IMR-90 (cell line): ENCODE measurements around the gene PAFAH1B1. TPM values are rescaled to one million over a fixed set of nuclear protein-coding genes. Genes with fewer than 3 reads are reported as not detected.

ENCODE experiments used
- ATAC-seq: fragments of 200-7000 bp; cut with Tn5 transposase; 2 replicates; pipeline ENCODE4 v1.9.1; 2020; ENCODE audit warnings: low read depth, mild to moderate bottlenecking, moderate library complexity
- BruUV-seq: library from RNA; stranded (reverse); fragments of 400-500 nt; replicated peaks from 2 replicates; lab custom pipeline; 2021; lab: Mats Ljungman, UMichigan
- CTCF ChIA-PET: fragments of 300-600 bp; formaldehyde crosslinking; extraction: SDS; loops from one replicate; lab custom pipeline; 2021; ENCODE audit warnings: antibody characterized with exemption; lab: Yijun Ruan, JAX
- POLR2A ChIA-PET: fragments of 300-600 bp; sonication (Branson Sonifier 250); formaldehyde crosslinking; loops from one replicate; lab custom pipeline; 2022; ENCODE audit warnings: antibody characterized with exemption; ENCODE audit not compliant: unreplicated experiment; lab: Charles Lee
- DNase-seq: peaks from one replicate; pipeline ENCODE4 v3.0.0; 2013
- H2AFZ ChIP-seq: replicated peaks from 2 replicates; pipeline ENCODE3; 2013; ENCODE audit warnings: low read length, mild to moderate bottlenecking; ENCODE audit not compliant: poor library complexity
- H2AK5ac ChIP-seq: 2 replicates; pipeline ENCODE4 v1.6.1; 2013; ENCODE audit warnings: low read depth, low read length, inconsistent platforms
- H2AK9ac ChIP-seq: replicated peaks from 2 replicates; pipeline ENCODE3; 2013; ENCODE audit warnings: mild to moderate bottlenecking, low read depth, low read length, moderate library complexity; ENCODE audit not compliant: poor library complexity
- H2BK120ac ChIP-seq: 2 replicates; pipeline ENCODE4 v1.6.1; 2013; ENCODE audit warnings: low read depth, low read length, inconsistent platforms
- H2BK15ac ChIP-seq: 3 replicates; pipeline ENCODE4 v1.6.1; 2013; ENCODE audit warnings: low read depth, low read length, inconsistent platforms
- H2BK20ac ChIP-seq: 2 replicates; pipeline ENCODE4 v1.6.1; 2013; ENCODE audit warnings: low read depth, mild to moderate bottlenecking, inconsistent platforms, low read length, moderate library complexity
- H2BK5ac ChIP-seq: 2 replicates; pipeline ENCODE4 v1.6.1; 2013; ENCODE audit warnings: mild to moderate bottlenecking, low read depth, low read length, inconsistent platforms; ENCODE audit not compliant: poor library complexity, severe bottlenecking
- H3K14ac ChIP-seq: replicated peaks from 2 replicates; pipeline ENCODE4 v1.6.1; 2013; ENCODE audit warnings: low read depth, low read length, inconsistent platforms
- H3K18ac ChIP-seq: 2 replicates; pipeline ENCODE4 v1.6.1; 2013; ENCODE audit warnings: low read depth, low read length, control low read depth
- H3K23ac ChIP-seq: 2 replicates; pipeline ENCODE4 v1.6.1; 2013; ENCODE audit warnings: low read depth, low read length, inconsistent platforms
- H3K27ac ChIP-seq: 2 replicates; pipeline ENCODE4 v1.5.1; 2013; ENCODE audit warnings: mild to moderate bottlenecking, control low read depth, low read length; ENCODE audit not compliant: insufficient read depth
- H3K27me3 ChIP-seq: 2 replicates; pipeline ENCODE4 v1.6.1; 2013; ENCODE audit warnings: low read length; ENCODE audit not compliant: control insufficient read depth, insufficient read depth
- H3K36me3 ChIP-seq: 2 replicates; pipeline ENCODE4 v1.6.1; 2013; ENCODE audit warnings: low read length, mixed read lengths; ENCODE audit not compliant: control insufficient read depth, insufficient read depth
- H3K4ac ChIP-seq: 2 replicates; pipeline ENCODE4 v1.6.1; 2013; ENCODE audit warnings: low read depth, low read length, inconsistent platforms
- H3K4me1 ChIP-seq: 2 replicates; pipeline ENCODE4 v1.6.1; 2013; ENCODE audit warnings: low read length, mixed read lengths; ENCODE audit not compliant: control insufficient read depth, insufficient read depth
- H3K4me2 ChIP-seq: 2 replicates; pipeline ENCODE4 v1.6.1; 2013; ENCODE audit warnings: low read depth, mild to moderate bottlenecking, control low read depth, low read length, moderate library complexity
- H3K4me3 ChIP-seq: 2 replicates; pipeline ENCODE4 v1.5.1; 2013; ENCODE audit warnings: low read depth, mild to moderate bottlenecking, control low read depth, low read length, moderate library complexity; ENCODE audit not compliant: insufficient read depth
- H3K56ac ChIP-seq: 2 replicates; pipeline ENCODE4 v1.6.1; 2013; ENCODE audit warnings: low read length, inconsistent platforms; ENCODE audit not compliant: insufficient read depth; ENCODE audit errors: extremely low read depth
- H3K79me1 ChIP-seq, 2 experiments: 2 replicates each; pipeline ENCODE4 v1.6.1; 2013; ENCODE audit warnings: low read length in 2 of 2, inconsistent platforms in 1 of 2, low read depth in 1 of 2
- H3K9ac ChIP-seq: 2 replicates; pipeline ENCODE4 v1.6.1; 2013; ENCODE audit warnings: low read depth, low read length, control low read depth
- H3K9me1 ChIP-seq: 2 replicates; pipeline ENCODE4 v1.6.1; 2013; ENCODE audit warnings: low read length, inconsistent platforms; ENCODE audit not compliant: insufficient read depth
- H3K9me3 ChIP-seq: 2 replicates; pipeline ENCODE4 v1.6.1; 2013; ENCODE audit warnings: low read length; ENCODE audit not compliant: control insufficient read depth, insufficient read depth
- H4K20me1 ChIP-seq: 2 replicates; pipeline ENCODE4 v1.6.1; 2013; ENCODE audit warnings: low read length, inconsistent platforms; ENCODE audit not compliant: insufficient read depth
- H4K5ac ChIP-seq: 2 replicates; pipeline ENCODE4 v1.6.1; 2013; ENCODE audit warnings: mild to moderate bottlenecking, low read depth, low read length, control low read depth
- H4K8ac ChIP-seq, 2 experiments: 2 replicates each; pipeline ENCODE4 v1.6.1; 2013; ENCODE audit warnings: low read depth in 2 of 2, low read length in 2 of 2, control low read depth in 1 of 2, inconsistent platforms in 1 of 2
- H4K91ac ChIP-seq: 2 replicates; pipeline ENCODE4 v1.6.1; 2013; ENCODE audit warnings: low read depth, low read length, inconsistent platforms; ENCODE audit not compliant: insufficient read depth
- BHLHE40 ChIP-seq: fragments of 150-350 bp; IDR thresholded peaks from 2 replicates; pipeline ENCODE4 v1.6.1; 2016; ENCODE audit warnings: mild to moderate bottlenecking, low read depth, low read length
- CEBPB ChIP-seq: IDR thresholded peaks from 2 replicates; pipeline ENCODE4 v1.6.1; 2012; ENCODE audit warnings: low read depth, low read length, improper control_type of control experiment
- CHD1 ChIP-seq: IDR thresholded peaks from 2 replicates; pipeline ENCODE4 v1.6.1; 2012; ENCODE audit warnings: low read depth, low read length, improper control_type of control experiment
- FOS ChIP-seq: fragments of 150-350 bp; IDR thresholded peaks from 2 replicates; pipeline ENCODE4 v1.6.1; 2016; ENCODE audit warnings: low read depth, low read length
- MAFK ChIP-seq: IDR thresholded peaks from 2 replicates; pipeline ENCODE4 v1.6.1; 2012; ENCODE audit warnings: low read depth, low read length, improper control_type of control experiment
- MAZ ChIP-seq: IDR thresholded peaks from 2 replicates; pipeline ENCODE4 v1.6.1; 2012; ENCODE audit warnings: low read depth, mild to moderate bottlenecking, low read length, improper control_type of control experiment, moderate library complexity, borderline replicate concordance
- MXI1 ChIP-seq: IDR thresholded peaks from 2 replicates; pipeline ENCODE4 v1.6.1; 2012; ENCODE audit warnings: low read depth, mild to moderate bottlenecking, low read length, moderate library complexity, borderline replicate concordance
- NFE2L2 ChIP-seq: fragments of 150-350 bp; IDR thresholded peaks from 2 replicates; pipeline ENCODE4 v1.6.1; 2016; ENCODE audit warnings: low read depth, mild to moderate bottlenecking, low read length
- POLR2A ChIP-seq: IDR thresholded peaks from 2 replicates; pipeline ENCODE4 v1.6.1; 2012; ENCODE audit warnings: mild to moderate bottlenecking, low read depth, low read length
- RAD21 ChIP-seq: IDR thresholded peaks from 2 replicates; pipeline ENCODE4 v1.6.1; 2012; ENCODE audit warnings: low read length, improper control_type of control experiment
- RCOR1 ChIP-seq: IDR thresholded peaks from 2 replicates; pipeline ENCODE4 v1.6.1; 2012; ENCODE audit warnings: mild to moderate bottlenecking, low read length, improper control_type of control experiment; ENCODE audit not compliant: insufficient replicate concordance
- RFX5 ChIP-seq: IDR thresholded peaks from 2 replicates; pipeline ENCODE4 v1.8.0; 2012; ENCODE audit warnings: low read depth, mild to moderate bottlenecking, low read length, moderate library complexity
- SMC3 ChIP-seq: fragments of 150-350 bp; IDR thresholded peaks from 2 replicates; pipeline ENCODE4 v1.6.1; 2016; ENCODE audit warnings: low read depth, mild to moderate bottlenecking, antibody characterized with exemption, low read length, moderate library complexity
- WGBS, 2 experiments: methylation state at CpG; one replicate each; pipeline versions ENCODE4 v1.1.5 to v1.1.7; 2013; ENCODE audit warnings: missing lambda C conversion rate in 2 of 2; ENCODE audit not compliant: insufficient read length in 1 of 2; ENCODE audit errors: extremely low coverage in 2 of 2; 5-methylcytosine and 5-hydroxymethylcytosine counted together
- dilution Hi-C: fragments of 300-500 bp; cut with HindIII; formaldehyde crosslinking; loops from one replicate; pipeline ENCODE4 v1.14.3; 2018; ENCODE audit warnings: low sequenced_read_pairs; ENCODE audit not compliant: unreplicated experiment
- in situ Hi-C: fragments of 300-500 bp; cut with MboI; formaldehyde crosslinking; loops from 3 replicates; pipeline ENCODE4 v1.14.3; 2019; ENCODE audit warnings: low sequenced_read_pairs, inconsistent platforms, mixed read lengths
- intact Hi-C: fragments of 100-400 bp; cut with micrococcal nuclease; formaldehyde crosslinking; loops from 2 replicates; pipeline ENCODE4 v1.10.0; 2022
- polyA plus RNA-seq, 3 experiments: library from polyadenylated mRNA; depleted of rRNA; stranded (reverse); fragments of >200 nt; gene quantifications; 2 replicates each; pipeline ENCODE4 v1.2.3, GENCODE V29; 2012; ENCODE audit warnings: low replicate concordance in 1 of 3
- total RNA-seq: library from RNA; depleted of rRNA; stranded (reverse); fragments of >200 nt; gene quantifications from 2 replicates; pipeline ENCODE4 v1.2.3, GENCODE V29; 2012
- TF ChIP-seq, protein P1 (sequence below): fragments of 150-350 bp; IDR thresholded peaks from 2 replicates; pipeline ENCODE4 v1.6.1; 2016; ENCODE audit warnings: low read depth, mild to moderate bottlenecking, low read length, moderate library complexity, borderline replicate concordance
- TF ChIP-seq, protein P2 (sequence below): fragments of 150-350 bp; IDR thresholded peaks from 2 replicates; pipeline ENCODE4 v1.6.1; 2017; ENCODE audit warnings: mild to moderate bottlenecking, antibody characterized with exemption, low read length, low read depth
- TF ChIP-seq, protein P3 (sequence below): conservative IDR thresholded peaks from 2 replicates; pipeline ENCODE4 v1.5.1; 2012; ENCODE audit warnings: mild to moderate bottlenecking, low read depth, low read length, improper control_type of control experiment

PAFAH1B1 gene
- total and polyA plus RNA-seq, 2 of the 4 experiments (the other 2 are of a cell fraction): 64.5 to 127 TPM

DNA sequence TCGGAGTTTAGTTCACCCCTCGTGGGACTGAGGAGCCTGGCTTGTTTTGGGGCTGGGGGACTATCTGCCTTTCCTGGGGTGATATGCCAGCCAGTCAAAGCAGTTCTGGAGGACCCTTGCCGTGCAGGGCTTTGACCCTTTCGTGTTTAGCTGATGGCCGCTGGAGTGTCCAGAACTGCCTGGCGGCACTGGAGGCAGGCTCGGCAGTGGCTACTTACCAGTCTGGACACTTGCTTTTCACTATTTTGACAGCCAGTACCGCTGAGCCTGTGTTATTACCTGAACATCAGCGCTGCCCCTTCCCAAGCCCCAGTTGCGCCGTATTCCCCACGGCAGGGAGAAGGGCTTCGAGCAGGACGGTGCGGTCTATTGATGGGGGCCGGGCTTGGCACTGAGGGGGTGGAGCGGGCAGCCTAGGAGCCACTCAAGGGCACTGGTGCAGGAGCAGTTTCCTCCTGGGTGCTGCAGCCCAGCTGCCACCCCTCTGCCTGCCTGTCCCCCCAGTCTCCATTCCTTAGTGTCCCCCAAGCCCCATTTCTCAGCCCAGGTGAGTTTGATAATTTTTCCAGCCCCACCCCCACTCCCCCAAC is 137.4 kb downstream of the PAFAH1B1 start:
- WGBS, 2 experiments: 61% methylated on average over 9 of the region's 17 CpGs; no CpG with 5 or more reads in 1 of the 2 experiments
- H2AFZ ChIP-seq: peak overlapping the region; percentile 32
- BruUV-seq: no TSS peak

More for the DNA sequence above, 137.4 kb downstream of the PAFAH1B1 start:
- Histone ChIP-seq H3K27me3 (peaks cover 19% of the 10 kb centered on the region), H3K56ac (no peak overlapping the region), H3K9ac (no peak overlapping the region), H3K4me2 (no peak overlapping the region), H4K5ac (no peak overlapping the region), H3K4me3 (no peak overlapping the region), H4K8ac (no peak overlapping the region), H3K23ac (no peak overlapping the region), H2BK20ac (no peak overlapping the region), H3K79me1 (no peaks in the 10 kb centered on the region), H2BK120ac (no peak overlapping the region), H3K9me1 (no peaks in the 10 kb centered on the region), H3K36me3 (no peaks in the 10 kb centered on the region), H2AK5ac (no peak overlapping the region), H3K14ac (no peak overlapping the region), H2BK5ac (no peak overlapping the region), H3K18ac (no peak overlapping the region), H3K27ac (no peak overlapping the region), H2AK9ac (no peak overlapping the region), H2BK15ac (no peak overlapping the region), H3K9me3 (no peaks in the 10 kb centered on the region), H3K4me1 (no peaks in the 10 kb centered on the region), H4K91ac (no peak overlapping the region), H4K20me1 (no peaks in the 10 kb centered on the region), H3K4ac (no peak overlapping the region)
- ATAC-seq (no peak), DNase-seq (no peak)
- in situ Hi-C loops (no loop called here), intact Hi-C loops (no loop called here), dilution Hi-C loops (no loop called here)
- no peak for TF ChIP-seq CHD1
- no peak for TF ChIP-seq CEBPB
- TF ChIP-seq, protein P1, sequence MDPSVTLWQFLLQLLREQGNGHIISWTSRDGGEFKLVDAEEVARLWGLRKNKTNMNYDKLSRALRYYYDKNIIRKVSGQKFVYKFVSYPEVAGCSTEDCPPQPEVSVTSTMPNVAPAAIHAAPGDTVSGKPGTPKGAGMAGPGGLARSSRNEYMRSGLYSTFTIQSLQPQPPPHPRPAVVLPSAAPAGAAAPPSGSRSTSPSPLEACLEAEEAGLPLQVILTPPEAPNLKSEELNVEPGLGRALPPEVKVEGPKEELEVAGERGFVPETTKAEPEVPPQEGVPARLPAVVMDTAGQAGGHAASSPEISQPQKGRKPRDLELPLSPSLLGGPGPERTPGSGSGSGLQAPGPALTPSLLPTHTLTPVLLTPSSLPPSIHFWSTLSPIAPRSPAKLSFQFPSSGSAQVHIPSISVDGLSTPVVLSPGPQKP: no peak
- TF ChIP-seq RCOR1: no peak
- no peak for TF ChIP-seq RFX5
- TF ChIP-seq, protein P2, sequence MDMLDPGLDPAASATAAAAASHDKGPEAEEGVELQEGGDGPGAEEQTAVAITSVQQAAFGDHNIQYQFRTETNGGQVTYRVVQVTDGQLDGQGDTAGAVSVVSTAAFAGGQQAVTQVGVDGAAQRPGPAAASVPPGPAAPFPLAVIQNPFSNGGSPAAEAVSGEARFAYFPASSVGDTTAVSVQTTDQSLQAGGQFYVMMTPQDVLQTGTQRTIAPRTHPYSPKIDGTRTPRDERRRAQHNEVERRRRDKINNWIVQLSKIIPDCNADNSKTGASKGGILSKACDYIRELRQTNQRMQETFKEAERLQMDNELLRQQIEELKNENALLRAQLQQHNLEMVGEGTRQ: no peak
- no peak for TF ChIP-seq BHLHE40
- TF ChIP-seq MAZ: no peak
- TF ChIP-seq, protein P3, sequence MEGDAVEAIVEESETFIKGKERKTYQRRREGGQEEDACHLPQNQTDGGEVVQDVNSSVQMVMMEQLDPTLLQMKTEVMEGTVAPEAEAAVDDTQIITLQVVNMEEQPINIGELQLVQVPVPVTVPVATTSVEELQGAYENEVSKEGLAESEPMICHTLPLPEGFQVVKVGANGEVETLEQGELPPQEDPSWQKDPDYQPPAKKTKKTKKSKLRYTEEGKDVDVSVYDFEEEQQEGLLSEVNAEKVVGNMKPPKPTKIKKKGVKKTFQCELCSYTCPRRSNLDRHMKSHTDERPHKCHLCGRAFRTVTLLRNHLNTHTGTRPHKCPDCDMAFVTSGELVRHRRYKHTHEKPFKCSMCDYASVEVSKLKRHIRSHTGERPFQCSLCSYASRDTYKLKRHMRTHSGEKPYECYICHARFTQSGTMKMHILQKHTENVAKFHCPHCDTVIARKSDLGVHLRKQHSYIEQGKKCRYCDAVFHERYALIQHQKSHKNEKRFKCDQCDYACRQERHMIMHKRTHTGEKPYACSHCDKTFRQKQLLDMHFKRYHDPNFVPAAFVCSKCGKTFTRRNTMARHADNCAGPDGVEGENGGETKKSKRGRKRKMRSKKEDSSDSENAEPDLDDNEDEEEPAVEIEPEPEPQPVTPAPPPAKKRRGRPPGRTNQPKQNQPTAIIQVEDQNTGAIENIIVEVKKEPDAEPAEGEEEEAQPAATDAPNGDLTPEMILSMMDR: no peak
- TF ChIP-seq MAFK: no peak
- no peak for TF ChIP-seq MXI1
- no peak for TF ChIP-seq POLR2A
- TF ChIP-seq RAD21: no peak
- no peak for TF ChIP-seq FOS
- no peak for TF ChIP-seq NFE2L2
- TF ChIP-seq SMC3: no peak
- ChIA-PET POLR2A (no interaction called here), CTCF (no interaction called here)
